ENCODE measurements around the gene COL5A1.

COL5A1 gene

GRCh38 chr9:134607971-134608370 lies 33.6 kb upstream of the COL5A1 start:
- DNase-seq, result peak; percentile 75

DNA sequence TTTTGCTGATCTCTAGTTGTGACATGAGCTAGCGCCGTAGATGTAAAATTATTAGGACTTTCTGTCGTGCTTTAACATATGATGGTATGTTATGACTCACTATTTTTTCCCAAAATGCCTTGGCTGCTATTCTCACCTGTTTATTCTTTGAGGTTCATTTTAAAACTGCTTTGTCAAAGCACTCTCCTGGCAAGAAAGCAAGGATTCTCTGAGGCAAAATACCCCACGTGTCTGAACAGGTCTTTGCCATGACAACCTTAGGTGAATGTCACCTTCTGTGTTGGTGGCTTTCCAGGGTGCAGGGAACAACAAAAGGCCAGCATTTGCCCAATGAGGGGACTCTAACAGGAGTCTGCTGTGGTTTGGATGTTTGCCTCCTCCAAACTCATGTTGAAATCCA lies 30.6 kb upstream of the COL5A1 start:
- DNase-seq, result no peak

GRCh38 chr9:134612309-134612708 lies 29.3 kb upstream of the COL5A1 start:
- no peak for DNase-seq

GRCh38 chr9:134612715-134613114 lies 28.9 kb upstream of the COL5A1 start:
- no peak for DNase-seq

GRCh38 chr9:134614256-134614655 lies 27.3 kb upstream of the COL5A1 start:
- DNase-seq, result no peak

DNA sequence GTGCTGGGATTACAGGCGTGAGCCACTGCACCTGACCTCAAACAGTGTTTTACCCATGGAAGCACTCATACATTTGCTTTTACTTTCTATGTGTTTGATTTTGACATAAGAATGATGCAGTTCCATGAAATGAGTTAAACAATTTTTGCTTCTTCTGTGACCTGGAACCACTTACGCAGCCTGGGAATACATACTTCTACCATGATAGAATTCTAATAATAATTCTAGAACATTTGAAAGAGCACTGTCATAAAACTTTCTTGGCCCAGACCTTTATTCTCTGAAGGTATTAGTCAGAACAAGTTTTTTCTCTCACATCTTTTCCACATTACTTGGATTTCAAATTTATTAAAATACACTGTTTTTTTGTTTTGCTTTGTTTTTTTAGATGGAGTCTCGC lies 25.3 kb upstream of the COL5A1 start:
- peak; percentile 35 for DNase-seq

DNA sequence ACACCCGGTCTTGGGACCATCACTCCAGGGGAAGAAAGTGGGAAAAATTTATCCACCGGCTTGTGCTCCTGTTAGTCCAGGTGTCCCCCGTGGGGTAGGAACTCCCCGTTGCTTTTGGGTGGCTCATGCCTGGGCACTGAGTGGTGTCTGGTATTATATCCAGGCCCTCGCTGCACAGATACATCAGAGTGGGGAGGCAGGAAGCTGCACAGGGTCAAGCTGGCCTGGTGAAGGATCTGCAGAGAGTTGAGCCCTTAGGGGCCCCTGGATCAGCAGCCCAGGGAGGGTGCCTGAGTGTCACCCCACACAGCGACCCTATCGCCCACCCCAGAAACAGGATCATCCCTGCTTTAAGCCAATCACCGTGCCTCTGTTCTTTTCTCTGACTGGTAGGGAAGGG lies 24.4 kb upstream of the COL5A1 start:
- no peak for DNase-seq

DNA sequence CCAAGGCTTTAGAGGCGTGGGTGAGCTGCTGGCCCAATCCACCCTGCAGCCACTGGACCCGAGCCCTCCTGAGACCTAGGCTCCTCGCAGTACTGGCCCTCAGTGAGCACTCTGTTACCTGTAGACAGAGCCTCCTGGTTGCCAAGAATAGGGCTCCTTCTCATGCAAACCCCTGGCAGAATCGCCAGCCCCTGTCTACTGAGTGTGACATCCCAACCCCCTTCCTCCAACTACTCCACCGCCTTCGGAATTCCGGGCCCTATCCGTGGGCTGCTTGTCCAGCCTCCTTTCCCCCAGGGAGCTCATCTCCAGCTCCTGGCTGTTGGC lies 23.8 kb upstream of the COL5A1 start:
- no peak for DNase-seq

- DNase-seq, result peak; percentile 18
Measured at GRCh38 chr9:134618163-134618832, 23.3 kb upstream of the COL5A1 start.

DNA sequence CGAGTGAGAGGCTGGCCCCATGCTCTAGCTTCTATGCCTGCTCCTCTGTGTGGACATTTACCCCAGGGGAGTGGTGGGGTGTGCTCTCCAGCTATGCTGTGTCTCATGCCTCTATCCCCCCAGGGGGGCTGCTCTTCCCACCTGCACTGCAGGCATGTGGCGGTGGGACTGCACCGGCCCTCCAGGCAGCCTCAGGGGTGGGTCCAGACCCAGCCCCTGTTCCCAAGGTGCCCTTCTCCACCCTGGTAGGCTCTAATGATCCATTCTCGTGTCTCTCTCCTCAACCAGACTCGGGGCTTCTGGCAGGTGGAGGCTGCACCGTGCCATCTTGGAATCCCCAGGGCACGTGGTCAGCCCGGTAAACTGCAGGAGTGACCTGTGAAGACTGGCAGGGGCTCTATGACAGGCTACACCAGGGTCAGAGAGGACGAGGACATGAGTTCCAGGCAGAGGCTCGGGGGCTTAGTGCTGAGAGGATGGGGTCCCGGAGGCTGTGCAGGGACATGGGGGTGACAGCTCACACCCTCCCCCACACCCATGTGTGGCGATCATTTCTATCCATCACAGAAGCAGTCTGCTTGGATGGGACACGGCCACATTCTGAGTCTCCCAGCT lies 22.7 kb upstream of the COL5A1 start:
- DNase-seq, result no peak

GRCh38 chr9:134619448-134619982 lies 22.1 kb upstream of the COL5A1 start:
- no peak for DNase-seq

DNA sequence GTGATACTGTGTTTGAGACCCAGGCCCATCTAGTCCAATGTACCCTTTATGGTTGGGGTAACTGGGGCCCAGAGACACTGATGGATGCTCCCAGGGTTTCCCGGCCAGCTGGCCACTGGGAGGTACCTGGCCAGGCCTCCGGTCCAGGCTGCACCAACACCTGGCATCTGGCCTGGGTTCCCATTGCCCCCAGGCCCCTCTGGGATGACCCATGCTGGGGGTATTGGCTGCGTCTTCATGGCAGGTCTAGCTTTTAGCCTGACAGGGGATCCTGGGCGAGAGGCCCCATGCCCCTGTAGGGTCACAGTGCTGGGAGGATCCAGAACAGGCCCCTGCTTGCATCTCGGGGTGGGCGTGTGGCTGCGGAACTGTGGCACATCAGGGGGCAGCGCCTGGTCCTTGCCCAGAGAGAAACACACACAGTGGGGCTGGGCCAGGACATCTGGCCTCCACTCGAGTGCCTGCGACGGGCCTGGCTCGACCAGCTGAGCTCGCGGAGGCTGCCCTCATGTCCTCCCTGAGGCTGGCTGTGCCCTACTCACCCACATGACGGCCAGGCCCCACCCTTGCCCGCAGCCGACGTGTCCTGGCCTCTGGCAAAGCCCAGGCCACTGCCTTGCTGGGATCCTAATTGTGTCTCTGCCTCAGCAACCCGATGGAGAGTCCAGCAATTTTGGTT lies 21.5 kb upstream of the COL5A1 start:
- DNase-seq, result no peak

- DNase-seq, result no peak
Measured at GRCh38 chr9:134620751-134621557, 20.6 kb upstream of the COL5A1 start.

DNA sequence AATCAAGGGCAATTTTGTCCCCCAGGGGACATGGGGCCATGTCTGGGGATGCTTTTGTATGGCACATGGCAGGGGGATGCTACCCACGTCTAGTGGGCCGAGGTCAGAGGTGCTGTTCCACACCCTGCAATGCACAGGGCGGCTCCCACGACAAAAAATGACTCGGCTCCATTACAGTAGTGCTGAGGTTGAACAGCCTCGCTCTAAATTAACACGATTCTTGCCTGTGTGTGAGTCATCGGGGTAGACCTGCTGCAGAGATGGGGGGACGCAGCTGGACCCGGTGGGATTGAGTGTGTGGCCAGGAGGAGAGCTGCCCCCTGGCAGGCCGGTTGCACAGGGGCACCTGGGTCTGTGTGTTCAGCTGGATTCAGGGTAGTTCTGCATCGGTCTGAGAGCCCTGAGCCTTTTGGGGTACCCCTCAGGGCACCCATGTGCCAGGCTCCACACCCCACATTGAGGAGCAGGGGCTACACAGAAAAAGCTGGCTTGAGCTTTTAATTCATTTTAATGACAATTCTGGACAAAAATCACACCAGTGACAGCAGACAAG lies 20.0 kb upstream of the COL5A1 start:
- no peak for DNase-seq

DNA sequence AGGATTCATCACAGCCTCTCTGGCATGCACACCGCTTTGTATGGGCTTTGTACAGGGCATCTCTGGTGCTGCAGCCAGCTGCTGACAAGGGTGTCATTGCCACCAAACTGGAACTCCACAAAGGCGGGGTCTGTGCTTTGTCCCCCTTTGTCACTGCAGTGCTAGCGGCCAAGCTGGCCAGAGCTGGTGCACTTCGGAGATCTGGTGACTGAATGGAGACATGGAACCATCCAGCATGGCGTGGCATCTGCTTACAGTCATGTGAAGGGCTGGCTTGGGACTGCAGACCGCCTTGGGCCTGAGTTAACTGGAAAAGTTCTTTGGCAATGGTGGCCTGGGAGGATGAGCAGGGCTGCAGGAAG lies 18.7 kb upstream of the COL5A1 start:
- no peak for DNase-seq

GRCh38 chr9:134623258-134624066 lies 18.1 kb upstream of the COL5A1 start:
- peak; percentile 16 for DNase-seq

DNA sequence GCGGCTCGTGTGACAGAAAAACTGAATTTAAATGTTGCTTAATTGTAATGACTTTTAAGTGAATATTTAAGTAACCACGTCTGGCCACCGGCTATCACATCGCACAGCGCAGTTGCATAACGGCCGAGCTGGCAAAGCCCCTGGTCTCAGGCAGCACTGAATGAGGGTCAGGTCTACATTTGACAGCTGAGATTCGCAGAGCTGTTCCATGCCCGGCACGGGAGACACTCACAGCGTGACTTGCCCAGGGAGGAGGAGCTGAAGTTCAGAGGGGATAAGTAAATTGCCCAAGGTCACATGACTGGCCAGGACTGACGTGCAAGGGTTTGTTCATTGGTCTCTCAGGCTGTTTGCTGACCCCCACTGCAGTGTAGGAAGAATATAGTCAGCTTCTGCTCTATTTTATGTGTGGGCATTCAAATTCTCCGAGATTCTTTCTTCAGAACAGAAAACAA lies 17.4 kb upstream of the COL5A1 start:
- DNase-seq, result no peak

DNA sequence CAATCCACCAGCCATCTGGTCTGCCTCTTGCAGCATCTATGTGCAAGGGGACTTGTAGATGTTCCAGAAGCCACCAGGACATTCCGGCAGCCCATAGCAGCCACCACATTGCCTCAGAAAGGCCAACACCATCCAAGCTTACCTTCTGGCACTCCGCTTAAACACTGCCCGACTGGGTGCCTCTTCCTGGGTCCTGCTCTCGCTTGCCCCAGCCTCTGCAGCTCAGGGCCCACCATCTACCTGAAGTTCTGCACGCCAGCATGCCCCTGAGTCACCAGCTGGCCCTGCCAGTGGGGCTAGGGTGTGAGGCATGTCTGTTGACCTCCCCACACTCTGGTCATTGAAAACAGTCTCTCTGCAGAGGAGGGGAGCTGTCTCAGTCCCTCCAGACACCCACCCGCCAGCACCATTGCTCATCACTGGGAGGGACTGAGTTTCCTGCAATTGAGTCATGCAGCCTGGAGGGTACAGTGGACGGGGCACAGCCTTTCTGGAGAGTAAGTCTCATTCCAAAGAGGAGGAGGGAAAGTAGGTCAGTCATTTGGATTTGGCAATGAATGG lies 16.9 kb upstream of the COL5A1 start:
- DNase-seq, result peak; percentile 91

- peak; percentile 57 for DNase-seq
Measured at GRCh38 chr9:134625361-134626068, 16.1 kb upstream of the COL5A1 start.

- DNase-seq, result no peak
Measured at GRCh38 chr9:134626069-134626423, 15.6 kb upstream of the COL5A1 start.
